IMR-90 (cell line): ENCODE measurements around the gene CAMK2D. TPM values are rescaled to one million over a fixed set of nuclear protein-coding genes. Genes with fewer than 3 reads are reported as not detected.

ENCODE experiments used
- ATAC-seq: fragments of 200-7000 bp; cut with Tn5 transposase; 2 replicates; pipeline ENCODE4 v1.9.1; 2020; ENCODE audit warnings: low read depth, mild to moderate bottlenecking, moderate library complexity
- BruUV-seq: library from RNA; stranded (reverse); fragments of 400-500 nt; replicated peaks from 2 replicates; lab custom pipeline; 2021; lab: Mats Ljungman, UMichigan
- CTCF ChIA-PET: fragments of 300-600 bp; formaldehyde crosslinking; extraction: SDS; loops from one replicate; lab custom pipeline; 2021; ENCODE audit warnings: antibody characterized with exemption; lab: Yijun Ruan, JAX
- POLR2A ChIA-PET: fragments of 300-600 bp; sonication (Branson Sonifier 250); formaldehyde crosslinking; loops from one replicate; lab custom pipeline; 2022; ENCODE audit warnings: antibody characterized with exemption; ENCODE audit not compliant: unreplicated experiment; lab: Charles Lee
- DNase-seq: peaks from one replicate; pipeline ENCODE4 v3.0.0; 2013
- H2AFZ ChIP-seq: replicated peaks from 2 replicates; pipeline ENCODE3; 2013; ENCODE audit warnings: low read length, mild to moderate bottlenecking; ENCODE audit not compliant: poor library complexity
- H2AK5ac ChIP-seq: 2 replicates; pipeline ENCODE4 v1.6.1; 2013; ENCODE audit warnings: low read depth, low read length, inconsistent platforms
- H2AK9ac ChIP-seq: replicated peaks from 2 replicates; pipeline ENCODE3; 2013; ENCODE audit warnings: mild to moderate bottlenecking, low read depth, low read length, moderate library complexity; ENCODE audit not compliant: poor library complexity
- H2BK120ac ChIP-seq: 2 replicates; pipeline ENCODE4 v1.6.1; 2013; ENCODE audit warnings: low read depth, low read length, inconsistent platforms
- H2BK15ac ChIP-seq: 3 replicates; pipeline ENCODE4 v1.6.1; 2013; ENCODE audit warnings: low read depth, low read length, inconsistent platforms
- H2BK20ac ChIP-seq: 2 replicates; pipeline ENCODE4 v1.6.1; 2013; ENCODE audit warnings: low read depth, mild to moderate bottlenecking, inconsistent platforms, low read length, moderate library complexity
- H2BK5ac ChIP-seq: 2 replicates; pipeline ENCODE4 v1.6.1; 2013; ENCODE audit warnings: mild to moderate bottlenecking, low read depth, low read length, inconsistent platforms; ENCODE audit not compliant: poor library complexity, severe bottlenecking
- H3K14ac ChIP-seq: replicated peaks from 2 replicates; pipeline ENCODE4 v1.6.1; 2013; ENCODE audit warnings: low read depth, low read length, inconsistent platforms
- H3K18ac ChIP-seq: 2 replicates; pipeline ENCODE4 v1.6.1; 2013; ENCODE audit warnings: low read depth, low read length, control low read depth
- H3K23ac ChIP-seq: 2 replicates; pipeline ENCODE4 v1.6.1; 2013; ENCODE audit warnings: low read depth, low read length, inconsistent platforms
- H3K27ac ChIP-seq: 2 replicates; pipeline ENCODE4 v1.5.1; 2013; ENCODE audit warnings: mild to moderate bottlenecking, control low read depth, low read length; ENCODE audit not compliant: insufficient read depth
- H3K27me3 ChIP-seq: 2 replicates; pipeline ENCODE4 v1.6.1; 2013; ENCODE audit warnings: low read length; ENCODE audit not compliant: control insufficient read depth, insufficient read depth
- H3K36me3 ChIP-seq: 2 replicates; pipeline ENCODE4 v1.6.1; 2013; ENCODE audit warnings: low read length, mixed read lengths; ENCODE audit not compliant: control insufficient read depth, insufficient read depth
- H3K4ac ChIP-seq: 2 replicates; pipeline ENCODE4 v1.6.1; 2013; ENCODE audit warnings: low read depth, low read length, inconsistent platforms
- H3K4me1 ChIP-seq: 2 replicates; pipeline ENCODE4 v1.6.1; 2013; ENCODE audit warnings: low read length, mixed read lengths; ENCODE audit not compliant: control insufficient read depth, insufficient read depth
- H3K4me2 ChIP-seq: 2 replicates; pipeline ENCODE4 v1.6.1; 2013; ENCODE audit warnings: low read depth, mild to moderate bottlenecking, control low read depth, low read length, moderate library complexity
- H3K4me3 ChIP-seq: 2 replicates; pipeline ENCODE4 v1.5.1; 2013; ENCODE audit warnings: low read depth, mild to moderate bottlenecking, control low read depth, low read length, moderate library complexity; ENCODE audit not compliant: insufficient read depth
- H3K56ac ChIP-seq: 2 replicates; pipeline ENCODE4 v1.6.1; 2013; ENCODE audit warnings: low read length, inconsistent platforms; ENCODE audit not compliant: insufficient read depth; ENCODE audit errors: extremely low read depth
- H3K79me1 ChIP-seq, 2 experiments: 2 replicates each; pipeline ENCODE4 v1.6.1; 2013; ENCODE audit warnings: low read length in 2 of 2, inconsistent platforms in 1 of 2, low read depth in 1 of 2
- H3K9ac ChIP-seq: 2 replicates; pipeline ENCODE4 v1.6.1; 2013; ENCODE audit warnings: low read depth, low read length, control low read depth
- H3K9me1 ChIP-seq: 2 replicates; pipeline ENCODE4 v1.6.1; 2013; ENCODE audit warnings: low read length, inconsistent platforms; ENCODE audit not compliant: insufficient read depth
- H3K9me3 ChIP-seq: 2 replicates; pipeline ENCODE4 v1.6.1; 2013; ENCODE audit warnings: low read length; ENCODE audit not compliant: control insufficient read depth, insufficient read depth
- H4K20me1 ChIP-seq: 2 replicates; pipeline ENCODE4 v1.6.1; 2013; ENCODE audit warnings: low read length, inconsistent platforms; ENCODE audit not compliant: insufficient read depth
- H4K5ac ChIP-seq: 2 replicates; pipeline ENCODE4 v1.6.1; 2013; ENCODE audit warnings: mild to moderate bottlenecking, low read depth, low read length, control low read depth
- H4K8ac ChIP-seq, 2 experiments: 2 replicates each; pipeline ENCODE4 v1.6.1; 2013; ENCODE audit warnings: low read depth in 2 of 2, low read length in 2 of 2, control low read depth in 1 of 2, inconsistent platforms in 1 of 2
- H4K91ac ChIP-seq: 2 replicates; pipeline ENCODE4 v1.6.1; 2013; ENCODE audit warnings: low read depth, low read length, inconsistent platforms; ENCODE audit not compliant: insufficient read depth
- BHLHE40 ChIP-seq: fragments of 150-350 bp; IDR thresholded peaks from 2 replicates; pipeline ENCODE4 v1.6.1; 2016; ENCODE audit warnings: mild to moderate bottlenecking, low read depth, low read length
- CEBPB ChIP-seq: IDR thresholded peaks from 2 replicates; pipeline ENCODE4 v1.6.1; 2012; ENCODE audit warnings: low read depth, low read length, improper control_type of control experiment
- CHD1 ChIP-seq: IDR thresholded peaks from 2 replicates; pipeline ENCODE4 v1.6.1; 2012; ENCODE audit warnings: low read depth, low read length, improper control_type of control experiment
- ELK1 ChIP-seq: fragments of 150-350 bp; IDR thresholded peaks from 2 replicates; pipeline ENCODE4 v1.6.1; 2016; ENCODE audit warnings: low read depth, mild to moderate bottlenecking, low read length, moderate library complexity, borderline replicate concordance
- FOS ChIP-seq: fragments of 150-350 bp; IDR thresholded peaks from 2 replicates; pipeline ENCODE4 v1.6.1; 2016; ENCODE audit warnings: low read depth, low read length
- MAFK ChIP-seq: IDR thresholded peaks from 2 replicates; pipeline ENCODE4 v1.6.1; 2012; ENCODE audit warnings: low read depth, low read length, improper control_type of control experiment
- NFE2L2 ChIP-seq: fragments of 150-350 bp; IDR thresholded peaks from 2 replicates; pipeline ENCODE4 v1.6.1; 2016; ENCODE audit warnings: low read depth, mild to moderate bottlenecking, low read length
- RAD21 ChIP-seq: IDR thresholded peaks from 2 replicates; pipeline ENCODE4 v1.6.1; 2012; ENCODE audit warnings: low read length, improper control_type of control experiment
- RCOR1 ChIP-seq: IDR thresholded peaks from 2 replicates; pipeline ENCODE4 v1.6.1; 2012; ENCODE audit warnings: mild to moderate bottlenecking, low read length, improper control_type of control experiment; ENCODE audit not compliant: insufficient replicate concordance
- RFX5 ChIP-seq: IDR thresholded peaks from 2 replicates; pipeline ENCODE4 v1.8.0; 2012; ENCODE audit warnings: low read depth, mild to moderate bottlenecking, low read length, moderate library complexity
- SMC3 ChIP-seq: fragments of 150-350 bp; IDR thresholded peaks from 2 replicates; pipeline ENCODE4 v1.6.1; 2016; ENCODE audit warnings: low read depth, mild to moderate bottlenecking, antibody characterized with exemption, low read length, moderate library complexity
- USF2 ChIP-seq: fragments of 150-350 bp; IDR thresholded peaks from 2 replicates; pipeline ENCODE4 v1.6.1; 2017; ENCODE audit warnings: mild to moderate bottlenecking, antibody characterized with exemption, low read length, low read depth
- dilution Hi-C: fragments of 300-500 bp; cut with HindIII; formaldehyde crosslinking; loops from one replicate; pipeline ENCODE4 v1.14.3; 2018; ENCODE audit warnings: low sequenced_read_pairs; ENCODE audit not compliant: unreplicated experiment
- in situ Hi-C: fragments of 300-500 bp; cut with MboI; formaldehyde crosslinking; loops from 3 replicates; pipeline ENCODE4 v1.14.3; 2019; ENCODE audit warnings: low sequenced_read_pairs, inconsistent platforms, mixed read lengths
- intact Hi-C: fragments of 100-400 bp; cut with micrococcal nuclease; formaldehyde crosslinking; loops from 2 replicates; pipeline ENCODE4 v1.10.0; 2022
- polyA plus RNA-seq, 3 experiments: library from polyadenylated mRNA; depleted of rRNA; stranded (reverse); fragments of >200 nt; gene quantifications; 2 replicates each; pipeline ENCODE4 v1.2.3, GENCODE V29; 2012; ENCODE audit warnings: low replicate concordance in 1 of 3
- total RNA-seq: library from RNA; depleted of rRNA; stranded (reverse); fragments of >200 nt; gene quantifications from 2 replicates; pipeline ENCODE4 v1.2.3, GENCODE V29; 2012

The CAMK2D gene
- total and polyA plus RNA-seq, 2 of the 4 experiments (the other 2 are of a cell fraction), result 44.6 to 156 TPM

GRCh38 chr4:113541933-113542332, 219.6 kb downstream of the CAMK2D start:
- CTCF ChIA-PET, result interaction anchor here (0.7 to 1.3 kb wide), 2 partner anchors 10 to 142 kb away, joined by 3 read pairs; no protein-coding TSS in a partner anchor
- Histone ChIP-seq H3K14ac (no peak overlapping the region), H3K4me2 (no peak overlapping the region), H2BK5ac (no peak overlapping the region), H3K9me1 (no peaks in the 10 kb centered on the region), H3K36me3 (no peaks in the 10 kb centered on the region; the same call in 1 of the 2 replicates), H3K79me1 (peaks cover 3 to 9% of the 10 kb centered on the region in 2 experiments; a peak in 2 of 4 replicates), H4K91ac (no peak overlapping the region), H3K9ac (no peak overlapping the region), H2BK15ac (no peak overlapping the region), H3K18ac (no peak overlapping the region), H4K8ac (no peak overlapping the region), H3K4me1 (peaks cover 6% of the 10 kb centered on the region), H2AFZ (no peak overlapping the region), H2BK120ac (no peak overlapping the region), H2AK5ac (no peak overlapping the region), H3K4me3 (no peak overlapping the region), H3K27ac (no peak overlapping the region), H4K5ac (no peak overlapping the region), H3K56ac (no peak overlapping the region), H4K20me1 (no peaks in the 10 kb centered on the region; the same call in 1 of the 2 replicates), H3K4ac (no peak overlapping the region), H3K27me3 (no peaks in the 10 kb centered on the region), H2AK9ac (no peak overlapping the region), H2BK20ac (no peak overlapping the region), H3K23ac (no peak overlapping the region), H3K9me3 (no peaks in the 10 kb centered on the region)
- TF ChIP-seq SMC3 (no peak), NFE2L2 (no peak), ELK1 (no peak), MAFK (no peak), FOS (no peak), CHD1 (no peak), CEBPB (no peak), RAD21 (no peak), BHLHE40 (no peak), USF2 (no peak), RFX5 (no peak), RCOR1 (no peak)
- dilution Hi-C loops (no loop called here), intact Hi-C loops (loop anchor here (10.0 kb wide), 1 partner anchor 267 kb away; no protein-coding TSS in a partner anchor), in situ Hi-C loops (loop anchor here (10.0 to 25.0 kb wide), 2 partner anchors 213 to 820 kb away; no protein-coding TSS in a partner anchor)
- BruUV-seq, result no TSS peak
- POLR2A ChIA-PET, result interaction anchor here (0.7 kb wide), 1 partner anchor 350 kb away, joined by 4 read pairs; no protein-coding TSS in a partner anchor
- DNase-seq (peak; percentile 48), ATAC-seq (peak; percentile 50)
